Stimulated activated CD8-positive, alpha-beta memory T cell treated with anti-CD3 and anti-CD28 coated beads, Interleukin-2, amount 100 ng/mL, for 48 hours (primary cell): ENCODE measurements around the gene NRG2.

Experiments
- DNase-seq, 2 donors: peaks; one replicate each; pipeline ENCODE4 v3.0.0-alpha.2; 2020; ENCODE audit warnings: low read depth in 2 of 2

NRG2 gene

GRCh38 chr5:139968547-139969261 is 74.4 kb downstream of the NRG2 start:
- peak; percentile 84 to 89 for DNase-seq

- no peak for DNase-seq
These were observed 75.7 kb downstream of the NRG2 start for GRCh38 chr5:139967353-139967752.

GRCh38 chr5:139966856-139967255 is 76.2 kb downstream of the NRG2 start:
- DNase-seq = no peak

- no peak for DNase-seq
These were observed 78.0 kb downstream of the NRG2 start for GRCh38 chr5:139964994-139965565.

- DNase-seq = no peak
These were observed 78.7 kb downstream of the NRG2 start for GRCh38 chr5:139964266-139964993.

- no peak for DNase-seq
These were observed 80.7 kb downstream of the NRG2 start for GRCh38 chr5:139962445-139962844.

- DNase-seq = no peak
These were observed 81.5 kb downstream of the NRG2 start for GRCh38 chr5:139961435-139962157.

GRCh38 chr5:139960723-139961383 is 82.2 kb downstream of the NRG2 start:
- DNase-seq = no peak

GRCh38 chr5:139958432-139959148 is 84.5 kb downstream of the NRG2 start:
- no peak for DNase-seq

GRCh38 chr5:139956342-139956741 is 86.8 kb downstream of the NRG2 start:
- DNase-seq = no peak

GRCh38 chr5:139955616-139956273 is 87.4 kb downstream of the NRG2 start:
- DNase-seq = no peak

GRCh38 chr5:139955053-139955605 is 88.0 kb downstream of the NRG2 start:
- no peak for DNase-seq

GRCh38 chr5:139954462-139954861 is 88.6 kb downstream of the NRG2 start:
- DNase-seq = no peak

GRCh38 chr5:139954022-139954421 is 89.1 kb downstream of the NRG2 start:
- no peak for DNase-seq

GRCh38 chr5:139952574-139952973 is 90.5 kb downstream of the NRG2 start:
- no peak for DNase-seq

- no peak for DNase-seq
These were observed 91.1 kb downstream of the NRG2 start for GRCh38 chr5:139951983-139952382.

GRCh38 chr5:139951296-139951924 is 91.7 kb downstream of the NRG2 start:
- no peak for DNase-seq

- no peak for DNase-seq
These were observed 92.7 kb downstream of the NRG2 start for GRCh38 chr5:139950436-139950835.

GRCh38 chr5:139949710-139950109 is 93.4 kb downstream of the NRG2 start:
- no peak for DNase-seq

- DNase-seq = no peak
These were observed 95.4 kb downstream of the NRG2 start for GRCh38 chr5:139947727-139948126.
